ENCODE measurements around the gene GATAD2A.

DNA sequence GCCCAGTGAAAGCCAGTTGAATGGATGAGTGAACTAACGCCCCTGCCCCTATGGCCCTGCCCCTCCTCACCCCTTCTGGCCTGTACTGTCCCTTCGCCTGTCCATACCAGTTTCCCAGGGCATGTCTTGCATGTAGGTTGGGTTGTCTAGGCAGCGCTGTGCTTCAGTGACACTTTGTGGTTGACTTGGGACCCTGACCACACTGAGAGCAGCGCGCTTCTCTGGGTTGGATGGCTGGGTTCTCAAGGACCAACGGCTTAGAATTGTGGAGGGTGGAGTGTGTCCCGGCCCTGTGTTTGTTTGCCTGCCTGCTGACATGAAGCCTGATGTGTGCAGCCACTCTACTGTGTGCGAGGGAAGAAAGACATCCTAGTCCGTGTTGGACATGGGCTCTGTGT, 15.8 kb downstream of the GATAD2A start:
- TF ChIP-seq, protein P1, sequence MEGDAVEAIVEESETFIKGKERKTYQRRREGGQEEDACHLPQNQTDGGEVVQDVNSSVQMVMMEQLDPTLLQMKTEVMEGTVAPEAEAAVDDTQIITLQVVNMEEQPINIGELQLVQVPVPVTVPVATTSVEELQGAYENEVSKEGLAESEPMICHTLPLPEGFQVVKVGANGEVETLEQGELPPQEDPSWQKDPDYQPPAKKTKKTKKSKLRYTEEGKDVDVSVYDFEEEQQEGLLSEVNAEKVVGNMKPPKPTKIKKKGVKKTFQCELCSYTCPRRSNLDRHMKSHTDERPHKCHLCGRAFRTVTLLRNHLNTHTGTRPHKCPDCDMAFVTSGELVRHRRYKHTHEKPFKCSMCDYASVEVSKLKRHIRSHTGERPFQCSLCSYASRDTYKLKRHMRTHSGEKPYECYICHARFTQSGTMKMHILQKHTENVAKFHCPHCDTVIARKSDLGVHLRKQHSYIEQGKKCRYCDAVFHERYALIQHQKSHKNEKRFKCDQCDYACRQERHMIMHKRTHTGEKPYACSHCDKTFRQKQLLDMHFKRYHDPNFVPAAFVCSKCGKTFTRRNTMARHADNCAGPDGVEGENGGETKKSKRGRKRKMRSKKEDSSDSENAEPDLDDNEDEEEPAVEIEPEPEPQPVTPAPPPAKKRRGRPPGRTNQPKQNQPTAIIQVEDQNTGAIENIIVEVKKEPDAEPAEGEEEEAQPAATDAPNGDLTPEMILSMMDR (IDR thresholded peaks at IDR 0.05), result no peak
- no peak for TF ChIP-seq POLR2A (IDR thresholded peaks at IDR 0.05)
